SU-DHL-6 (cell line): ENCODE results near the gene PKIB.
"Not testable (repeated sequence)": the region's sequence is repeated elsewhere in the genome, so short reads cannot be mapped to it uniquely, and the experiment has no call there.

Experiments used
- H2AFZ ChIP-seq: fragments of 200-600 bp; sonication (generic); 2 replicates; pipeline ENCODE4 v1.6.1; 2014; ENCODE audit warnings: low read depth, mild to moderate bottlenecking, moderate library complexity, mixed read lengths, antibody characterized with exemption, low read length; ENCODE audit not compliant: severe bottlenecking
- H3F3A ChIP-seq: fragments of 200-600 bp; shearing (Covaris generic); 2 replicates; pipeline ENCODE4 v1.6.0; 2016; ENCODE audit warnings: antibody characterized with exemption, mild to moderate bottlenecking; ENCODE audit not compliant: insufficient read depth
- H3K27ac ChIP-seq: fragments of 200-600 bp; sonication (generic); 2 replicates; pipeline ENCODE4 v1.5.1; 2016; ENCODE audit warnings: low read depth, mild to moderate bottlenecking, low read length, moderate library complexity, mixed read lengths
- H3K27me3 ChIP-seq: fragments of 200-600 bp; sonication (generic), shearing (Covaris generic); 2 replicates; pipeline ENCODE4 v1.6.0; 2014; ENCODE audit warnings: mild to moderate bottlenecking, low read length
- H3K36me3 ChIP-seq: fragments of 200-600 bp; sonication (generic); 2 replicates; pipeline ENCODE4 v1.6.1; 2014; ENCODE audit warnings: mild to moderate bottlenecking, low read length, mixed read lengths
- H3K4me2 ChIP-seq: fragments of 300-600, 200-600 bp; shearing (Covaris generic), sonication (generic); 2 replicates; pipeline ENCODE4 v1.6.0; 2014; ENCODE audit warnings: low read length, low read depth, mild to moderate bottlenecking; ENCODE audit not compliant: poor library complexity, severe bottlenecking
- H3K4me3 ChIP-seq: fragments of 200-600 bp; sonication (generic); 2 replicates; pipeline ENCODE4 v1.5.1; 2014; ENCODE audit warnings: antibody characterized with exemption, low read length, mild to moderate bottlenecking, mixed read lengths; ENCODE audit not compliant: insufficient read depth, poor library complexity, severe bottlenecking
- H3K79me2 ChIP-seq: fragments of 200-600 bp; sonication (generic); 2 replicates; pipeline ENCODE4 v1.6.1; 2014; ENCODE audit warnings: mild to moderate bottlenecking, low read length, moderate library complexity; ENCODE audit not compliant: insufficient read depth
- H3K9ac ChIP-seq: fragments of 200-600 bp; sonication (generic); 2 replicates; pipeline ENCODE4 v1.7.0; 2014; ENCODE audit warnings: mild to moderate bottlenecking, low read length
- H3K9me2 ChIP-seq: fragments of 200-600 bp; sonication (generic); replicated peaks from 2 replicates; pipeline ENCODE4 v1.6.1; 2014; ENCODE audit warnings: low read length; ENCODE audit not compliant: insufficient read depth
- H3K9me3 ChIP-seq: fragments of 200-600 bp; sonication (generic); 2 replicates; pipeline ENCODE4 v1.6.1; 2014; ENCODE audit warnings: low read length, mixed read lengths; ENCODE audit not compliant: insufficient read depth
- H4K20me1 ChIP-seq: fragments of 200-600 bp; sonication (generic); 2 replicates; pipeline ENCODE4 v1.6.1; 2014; ENCODE audit warnings: low read depth, mild to moderate bottlenecking, antibody characterized with exemption, low read length, moderate library complexity, mixed read lengths
- CTCF ChIP-seq: fragments of 200-600 bp; sonication (generic); IDR thresholded peaks from one replicate; pipeline ENCODE4 v1.5.1; 2017; ENCODE audit warnings: antibody characterized with exemption, mild to moderate bottlenecking, low read length, moderate library complexity; ENCODE audit not compliant: insufficient read depth, poor library complexity, severe bottlenecking
- EZH2phosphoT487 ChIP-seq: fragments of 200-600 bp; sonication (generic), shearing (Covaris generic); conservative IDR thresholded peaks from 2 replicates; pipeline ENCODE4 v1.6.1; 2018; ENCODE audit warnings: mild to moderate bottlenecking, antibody characterized with exemption, low read length, moderate library complexity, mixed read lengths

Gene PKIB

GRCh38 chr6:122631571-122632249 lies 21.5 kb downstream of the PKIB start:
- Histone ChIP-seq H3K27ac (no peak overlapping the region), H3K9ac (no peak overlapping the region), H3F3A (no peaks in the 10 kb centered on the region), H3K27me3 (no peaks in the 10 kb centered on the region), H3K79me2 (no peaks in the 10 kb centered on the region), H3K36me3 (no peaks in the 10 kb centered on the region), H3K4me2 (no peak overlapping the region), H4K20me1 (no peaks in the 10 kb centered on the region), H3K4me3 (no peak overlapping the region), H3K9me3 (no peaks in the 10 kb centered on the region), H3K9me2 (no peaks in the 10 kb centered on the region), H2AFZ (no peak overlapping the region)
- TF ChIP-seq EZH2phosphoT487, result no peak
- TF ChIP-seq CTCF, result no peak

GRCh38 chr6:122640366-122640765 lies 30.2 kb downstream of the PKIB start:
- Histone ChIP-seq H3K27ac (no peak overlapping the region), H3K36me3 (no peaks in the 10 kb centered on the region), H2AFZ (no peak overlapping the region), H3K9ac (no peak overlapping the region), H4K20me1 (no peaks in the 10 kb centered on the region), H3K9me3 (no peaks in the 10 kb centered on the region), H3K4me3 (no peak overlapping the region), H3K9me2 (no peaks in the 10 kb centered on the region), H3F3A (no peaks in the 10 kb centered on the region), H3K27me3 (no peaks in the 10 kb centered on the region), H3K79me2 (no peaks in the 10 kb centered on the region), H3K4me2 (no peak overlapping the region)
- no peak for TF ChIP-seq EZH2phosphoT487
- no peak for TF ChIP-seq CTCF

- H3K4me3 ChIP-seq, result no peak overlapping the region
- no peak overlapping the region for H3K9ac ChIP-seq
- H3K79me2 ChIP-seq, result no peaks in the 10 kb centered on the region
- no peaks in the 10 kb centered on the region for H3K9me2 ChIP-seq
- no peaks in the 10 kb centered on the region for H4K20me1 ChIP-seq
- H3K4me2 ChIP-seq, result no peak overlapping the region
- no peaks in the 10 kb centered on the region for H3K27me3 ChIP-seq
- no peak for TF ChIP-seq CTCF
- no peak for TF ChIP-seq EZH2phosphoT487
- no peaks in the 10 kb centered on the region for H3K36me3 ChIP-seq
- H2AFZ ChIP-seq, result no peak overlapping the region
- no peaks in the 10 kb centered on the region for H3F3A ChIP-seq
- H3K9me3 ChIP-seq, result no peaks in the 10 kb centered on the region
- no peak overlapping the region for H3K27ac ChIP-seq
These were observed 31.6 kb downstream of the PKIB start for GRCh38 chr6:122641819-122642218.

- H3K27ac ChIP-seq, H3K4me3 ChIP-seq, H3K9me3 ChIP-seq, H2AFZ ChIP-seq, H3K9ac ChIP-seq, H3K27me3 ChIP-seq, H3F3A ChIP-seq, H3K4me2 ChIP-seq, H3K79me2 ChIP-seq, H3K9me2 ChIP-seq, H3K36me3 ChIP-seq, H4K20me1 ChIP-seq: not testable (repeated sequence)
These were observed 32.4 kb downstream of the PKIB start for GRCh38 chr6:122642604-122643003.
